Esophagus muscularis mucosa (tissue), 4 donors: Measurements from ENCODE around the gene ZBTB7B. TPM values are rescaled to one million over a fixed set of nuclear protein-coding genes. Genes with fewer than 3 reads are reported as not detected.

Experiments used
- DNase-seq: peaks from one replicate; pipeline ENCODE4 v3.0.0-alpha.2; 2017; ENCODE audit errors: extremely low spot score
- H3K27ac ChIP-seq, 4 donors: fragments of 200-600 bp; sonication (generic); replicated peaks in 1 of 4; 1 replicate in 3 of 4; 2 replicates in 1 of 4; pipeline ENCODE4 v1.5.1; 2016 to 2019; ENCODE audit warnings: mild to moderate bottlenecking in 1 of 4
- H3K27me3 ChIP-seq, 4 donors: fragments of 200-600 bp; sonication (generic); one replicate each; pipeline versions ENCODE4 v1.5.1 to v1.6.0; 2016 to 2019
- H3K36me3 ChIP-seq, 4 donors: fragments of 200-600 bp; sonication (generic); one replicate each; pipeline ENCODE4 v1.5.1; 2016 to 2019
- H3K4me1 ChIP-seq, 4 donors: fragments of 200-600 bp; sonication (generic); one replicate each; pipeline ENCODE4 v1.5.1; 2016 to 2019
- H3K4me3 ChIP-seq, 4 donors: fragments of 200-600 bp; sonication (generic); 1 replicate in 2 of 4; 2 replicates in 2 of 4; pipeline ENCODE4 v1.5.1; 2016 to 2019; ENCODE audit warnings: mild to moderate bottlenecking in 4 of 4, moderate library complexity in 1 of 4
- H3K9me3 ChIP-seq, 4 donors: fragments of 200-600 bp; sonication (generic); 1 replicate in 3 of 4; 2 replicates in 1 of 4; pipeline ENCODE4 v1.5.1; 2016 to 2019
- EP300 ChIP-seq: sonication (generic); formaldehyde crosslinking; IDR thresholded peaks from one replicate; pipeline ENCODE4 v1.6.1; 2017; ENCODE audit warnings: antibody characterized with exemption
- POLR2A ChIP-seq: fragments of 450-650 bp; IDR thresholded peaks from one replicate; pipeline ENCODE4 v1.6.1; 2017; ENCODE audit warnings: antibody characterized with exemption, moderate library complexity, mild to moderate bottlenecking, low read depth
- POLR2AphosphoS5 ChIP-seq, 2 donors: sonication (generic); formaldehyde crosslinking; IDR thresholded peaks; one replicate each; pipeline ENCODE4 v1.6.1; 2017; ENCODE audit warnings: antibody characterized with exemption in 2 of 2
- WGBS: methylation state at CpG from one replicate; pipeline ENCODE4 v1.1.5; 2018; 5-methylcytosine and 5-hydroxymethylcytosine counted together
- intact Hi-C: fragments of 100-400 bp; cut with DNase I; formaldehyde crosslinking; loops from one replicate; pipeline ENCODE4 v1.15.1; 2023
- total RNA-seq, 4 donors: library from RNA; depleted of rRNA; stranded (reverse); fragments of >200 nt; gene quantifications; one replicate each; pipeline versions ENCODE4 v1.1.0 to v1.2.1, GENCODE V29; 2016
- TF ChIP-seq, protein P1 (sequence below), 3 experiments: fragments of 200-600 bp in 2 of 3; fragments of 450-650 bp in 1 of 3; sonication (generic) in 2 of 3; IDR thresholded peaks; one replicate each; pipeline ENCODE4 v1.5.1; 2017 to 2019; ENCODE audit warnings: antibody characterized with exemption in 3 of 3, mild to moderate bottlenecking in 2 of 3, moderate library complexity in 1 of 3

ZBTB7B gene
- total RNA-seq, 4 donors from 2014 or later = 50.0 to 68.9 (median 55.8) TPM

DNA sequence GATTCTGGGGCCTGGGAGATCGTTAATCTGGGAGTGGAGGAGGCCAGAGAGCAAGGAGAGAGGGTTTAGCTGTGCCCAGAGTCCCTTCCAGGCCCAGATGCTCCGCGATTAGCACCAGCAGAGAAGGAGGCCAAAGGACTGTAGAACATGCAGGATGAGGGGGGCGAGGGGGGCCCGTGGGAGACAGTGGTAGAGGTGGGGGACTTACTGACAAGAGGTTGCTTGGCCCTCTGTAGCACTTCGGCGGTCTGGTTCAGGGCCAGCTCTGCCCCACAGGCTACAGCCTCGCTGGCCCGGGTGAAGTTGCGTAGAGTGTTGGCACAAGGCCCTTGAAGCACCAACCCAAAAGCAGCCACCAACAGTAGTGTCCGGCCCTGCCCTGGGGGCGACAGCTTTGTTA, 30.3 kb downstream of the ZBTB7B start:
- DNase-seq = no peak
- TF ChIP-seq POLR2AphosphoS5 (IDR thresholded peaks at IDR 0.05) (no peak), POLR2A (no peak), EP300 (no peak)
- TF ChIP-seq, protein P1, sequence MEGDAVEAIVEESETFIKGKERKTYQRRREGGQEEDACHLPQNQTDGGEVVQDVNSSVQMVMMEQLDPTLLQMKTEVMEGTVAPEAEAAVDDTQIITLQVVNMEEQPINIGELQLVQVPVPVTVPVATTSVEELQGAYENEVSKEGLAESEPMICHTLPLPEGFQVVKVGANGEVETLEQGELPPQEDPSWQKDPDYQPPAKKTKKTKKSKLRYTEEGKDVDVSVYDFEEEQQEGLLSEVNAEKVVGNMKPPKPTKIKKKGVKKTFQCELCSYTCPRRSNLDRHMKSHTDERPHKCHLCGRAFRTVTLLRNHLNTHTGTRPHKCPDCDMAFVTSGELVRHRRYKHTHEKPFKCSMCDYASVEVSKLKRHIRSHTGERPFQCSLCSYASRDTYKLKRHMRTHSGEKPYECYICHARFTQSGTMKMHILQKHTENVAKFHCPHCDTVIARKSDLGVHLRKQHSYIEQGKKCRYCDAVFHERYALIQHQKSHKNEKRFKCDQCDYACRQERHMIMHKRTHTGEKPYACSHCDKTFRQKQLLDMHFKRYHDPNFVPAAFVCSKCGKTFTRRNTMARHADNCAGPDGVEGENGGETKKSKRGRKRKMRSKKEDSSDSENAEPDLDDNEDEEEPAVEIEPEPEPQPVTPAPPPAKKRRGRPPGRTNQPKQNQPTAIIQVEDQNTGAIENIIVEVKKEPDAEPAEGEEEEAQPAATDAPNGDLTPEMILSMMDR (IDR thresholded peaks at IDR 0.05) = no peak
- no peaks in the 10 kb centered on the region for H3K9me3 ChIP-seq
- peaks cover 0 to 3% (median 0%) of the 10 kb centered on the region in 4 donors for H3K4me1 ChIP-seq
- H3K27me3 ChIP-seq = no peaks in the 10 kb centered on the region
- H3K4me3 ChIP-seq = no peak overlapping the region
- no peaks in the 10 kb centered on the region for H3K36me3 ChIP-seq
- no peak overlapping the region for H3K27ac ChIP-seq
- intact Hi-C loops = no loop called here
- WGBS = 96% methylated on average over 10 of the region's 12 CpGs

DNA sequence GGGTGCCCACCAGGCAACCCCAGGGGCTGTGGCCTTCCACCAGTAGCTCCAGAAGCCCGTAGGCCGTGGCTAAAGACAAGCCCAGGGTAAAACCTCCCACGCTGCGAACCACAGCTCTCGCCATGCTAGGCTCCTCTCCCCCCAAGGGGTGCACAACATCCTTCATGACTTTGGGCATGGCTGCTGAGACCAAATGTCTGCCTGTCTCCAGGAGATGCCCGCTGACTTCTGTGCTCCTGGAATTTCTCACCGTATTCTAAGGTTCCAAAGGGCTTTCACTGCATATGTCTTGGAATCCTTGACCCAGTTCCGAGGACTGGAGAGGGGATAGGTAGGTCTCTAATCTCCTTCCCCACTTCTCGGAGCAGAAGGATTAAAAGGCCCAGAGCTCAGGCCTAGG, 30.9 kb downstream of the ZBTB7B start, which contains the start of the genes DCST1 and DCST2:
DCST1 (plus strand) TSS at position 301 of the 400 bp plus-strand sequence. CDS start 213 bp downstream, outside the sequence.
DCST2 (minus strand) TSS at position 258 of the 400 bp plus-strand sequence; CDS start at position 178, 80 bp downstream.
- Histone ChIP-seq H3K4me3 (no peak within 1 kb of the TSS), H3K36me3 (no peaks in the 10 kb centered on the region), H3K9me3 (no peaks in the 10 kb centered on the region), H3K4me1 (peaks cover 0 to 5% (median 3%) of the 10 kb centered on the region in 4 donors), H3K27ac (no peak within 1 kb of the TSS), H3K27me3 (no peaks in the 10 kb centered on the region)
- intact Hi-C loops = no loop called here
- 98% methylated on average over 9 of the region's 9 CpGs for whole genome bisulfite sequencing
- TF ChIP-seq POLR2A (no peak), EP300 (no peak), POLR2AphosphoS5 (IDR thresholded peaks at IDR 0.05) (no peak)
- TF ChIP-seq, protein P1 (IDR thresholded peaks at IDR 0.05) = no peak
- no peak for DNase-seq

DNA sequence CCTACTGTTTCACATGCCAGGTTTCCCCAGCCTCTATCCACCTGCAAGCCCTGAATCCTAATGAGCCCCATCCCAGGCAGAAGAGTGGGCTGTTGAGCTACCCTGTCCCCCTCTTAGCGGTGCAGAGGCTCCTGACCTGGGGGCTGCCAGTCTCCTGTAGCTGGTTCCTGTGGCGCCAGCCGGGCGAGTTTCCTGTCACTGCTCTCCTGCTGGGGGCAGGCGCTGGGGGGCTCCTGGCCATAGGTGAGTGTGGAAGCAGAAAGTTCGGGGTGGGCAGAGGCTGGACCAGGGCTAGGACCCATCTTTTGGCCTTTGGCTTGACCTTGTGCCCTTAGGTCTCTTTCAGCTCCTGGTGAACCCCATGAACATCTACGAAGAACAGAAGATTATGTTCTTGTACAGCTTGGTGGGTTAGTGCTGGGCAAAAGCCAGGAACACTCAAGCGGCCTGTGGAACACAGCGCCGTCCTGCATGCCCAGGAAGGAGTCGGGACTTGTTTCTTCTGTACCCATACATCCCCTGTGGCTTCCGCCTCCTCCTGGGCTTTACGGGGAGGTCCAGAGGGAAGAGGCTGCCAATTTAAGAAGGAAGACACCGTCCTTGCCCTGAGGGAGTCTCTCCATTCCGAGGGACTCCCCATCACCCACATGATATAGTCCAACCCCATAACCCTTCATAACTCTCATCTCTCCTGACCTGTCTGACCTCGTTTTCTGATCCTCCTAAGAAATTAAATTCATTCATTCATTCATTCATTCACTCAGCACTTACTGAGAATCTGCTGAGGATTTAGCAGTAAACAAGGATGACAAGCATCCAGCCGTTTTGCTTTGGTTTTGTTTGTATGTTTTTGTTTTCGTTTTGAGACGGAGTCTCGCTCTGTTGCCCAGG, 32.0 kb downstream of the ZBTB7B start:
- no peak overlapping the region for H3K4me3 ChIP-seq
- H3K36me3 ChIP-seq = no peaks in the 10 kb centered on the region
- H3K9me3 ChIP-seq = no peaks in the 10 kb centered on the region
- H3K27me3 ChIP-seq = no peaks in the 10 kb centered on the region
- DNase-seq = no peak
- no peak overlapping the region for H3K27ac ChIP-seq
- peaks cover 4 to 13% (median 11%) of the 10 kb centered on the region in 4 donors for H3K4me1 ChIP-seq
- no peak for TF ChIP-seq POLR2AphosphoS5 (IDR thresholded peaks at IDR 0.05)
- TF ChIP-seq, protein P1 (IDR thresholded peaks at IDR 0.05) = no peak
- no peak for TF ChIP-seq EP300
- TF ChIP-seq POLR2A = no peak
- intact Hi-C loops = no loop called here
- 82% methylated on average over 18 of the region's 20 CpGs for WGBS

DNA sequence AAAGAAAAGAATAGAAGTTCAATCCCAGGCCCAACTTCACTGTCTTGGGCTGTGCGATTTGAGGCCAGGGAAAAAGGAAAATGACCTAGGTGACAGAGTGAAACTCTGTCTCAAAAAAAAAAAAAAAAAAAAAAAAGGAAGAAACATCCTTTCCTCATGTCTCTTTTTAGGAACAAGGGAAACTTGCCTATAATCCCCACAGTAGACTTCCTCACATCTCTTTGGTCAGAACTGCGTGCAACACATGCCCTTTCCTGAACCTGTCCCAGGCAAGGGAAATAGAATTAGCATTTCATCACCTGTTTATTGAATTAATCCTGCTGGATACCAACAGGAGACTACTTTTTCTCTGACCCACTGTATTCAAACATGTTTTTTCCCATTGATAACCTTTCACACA, 33.3 kb downstream of the ZBTB7B start:
- H3K4me1 ChIP-seq = peaks cover 4 to 13% (median 11%) of the 10 kb centered on the region in 4 donors
- H3K27me3 ChIP-seq = no peaks in the 10 kb centered on the region
- no peak overlapping the region for H3K4me3 ChIP-seq
- no peak for DNase-seq
- intact Hi-C loops = no loop called here
- H3K27ac ChIP-seq = no peak overlapping the region
- no peaks in the 10 kb centered on the region for H3K9me3 ChIP-seq
- whole genome bisulfite sequencing = 70% methylated on average over 2 of the region's 2 CpGs
- H3K36me3 ChIP-seq = no peaks in the 10 kb centered on the region
- TF ChIP-seq POLR2A = no peak
- no peak for TF ChIP-seq EP300
- TF ChIP-seq, protein P1 (IDR thresholded peaks at IDR 0.05) = no peak
- no peak for TF ChIP-seq POLR2AphosphoS5 (IDR thresholded peaks at IDR 0.05)
